Heart right ventricle (tissue), 16 donors: ENCODE measurements around the gene BFSP1. TPM values are rescaled to one million over a fixed set of nuclear protein-coding genes. Genes with fewer than 3 reads are reported as not detected.

Source experiments
- ATAC-seq, 8 donors: fragments of 200-7000 bp; cut with Tn5 transposase; one replicate each; pipeline ENCODE4 v1.9.1; 2020; ENCODE audit warnings: mild to moderate bottlenecking in 8 of 8, moderate library complexity in 8 of 8, moderate number of reproducible peaks in 1 of 8
- DNase-seq, 2 donors: peaks; one replicate each; pipeline ENCODE4 v3.0.0-alpha.2; 2020
- H3K27ac ChIP-seq, 10 donors: fragments of 200-600 bp; sonication (generic) in 2 of 10; one replicate each; pipeline versions ENCODE4 v1.5.0 to v1.8.0; 2020 to 2022; ENCODE audit warnings: mild to moderate bottlenecking in 3 of 10
- H3K27me3 ChIP-seq, 7 donors: fragments of 200-600 bp; one replicate each; pipeline ENCODE4 v1.8.0; 2021 to 2022; ENCODE audit warnings: mild to moderate bottlenecking in 2 of 7
- H3K36me3 ChIP-seq, 9 donors: fragments of 200-600 bp; sonication (generic) in 1 of 9; one replicate each; pipeline versions ENCODE4 v1.5.0 to v1.8.0; 2020 to 2022; ENCODE audit warnings: mild to moderate bottlenecking in 2 of 9
- H3K4me1 ChIP-seq, 9 donors: fragments of 200-600 bp; sonication (generic) in 1 of 9; one replicate each; pipeline versions ENCODE4 v1.5.0 to v1.8.0; 2020 to 2022; ENCODE audit warnings: mild to moderate bottlenecking in 4 of 9
- H3K4me3 ChIP-seq, 10 donors: fragments of 200-600 bp; sonication (generic) in 2 of 10; one replicate each; pipeline versions ENCODE4 v1.5.0 to v1.8.0; 2020 to 2022; ENCODE audit warnings: mild to moderate bottlenecking in 7 of 10, moderate library complexity in 2 of 10
- H3K9me3 ChIP-seq, 11 donors: fragments of 200-600 bp in 10 of 11; sonication (generic) in 2 of 11; one replicate each; pipeline versions ENCODE4 v1.5.0 to v1.8.0; 2013 to 2022; ENCODE audit warnings: mild to moderate bottlenecking in 2 of 11, control low read depth in 1 of 11, moderate library complexity in 1 of 11
- WGBS, 2 donors: extraction: QIAGEN DNeasy Blood & Tissue Kit; methylation state at CpG; one replicate each; pipeline ENCODE4 v1.1.7; 2013; ENCODE audit warnings: inconsistent platforms in 1 of 2; 5-methylcytosine and 5-hydroxymethylcytosine counted together
- intact Hi-C, 10 donors: fragments of 100-400 bp; cut with DNase I; formaldehyde crosslinking; loops; one replicate each; pipeline versions ENCODE4 v1.11.1 to v1.14.2; 2022
- polyA plus RNA-seq, 2 donors: library from polyadenylated mRNA; stranded (reverse); fragments of 200-250 nt; gene quantifications; one replicate each; pipeline ENCODE4 v1.2.3, GENCODE V29; 2013
- total RNA-seq, 10 donors: library from RNA; stranded (reverse); fragmentation: NEBNext Ultra II Directional in 3 of 10; extraction: Animal tissue kit (Norgen Biotek cat#: 25700) in 3 of 10; gene quantifications; one replicate each; pipeline versions ENCODE4 v1.2.1 to v1.2.4, GENCODE V29; 2021 to 2023
- TF ChIP-seq, protein P1 (sequence below), 9 donors: fragments of 200-600 bp; sonication (generic) in 2 of 9; IDR thresholded peaks; one replicate each; pipeline versions ENCODE4 v1.5.0 to v1.8.0; 2021 to 2022; ENCODE audit warnings: antibody characterized with exemption in 9 of 9, mild to moderate bottlenecking in 5 of 9, moderate library complexity in 1 of 9
- donor health status: Arrhythmogenic right ventricular cardiomyopathy.
- donor health status: ischemic (EF 13 %, LVEDD 7.1; RV severe dilation, severe dysfunction).
- donor health status: healthy with polysubstance abuse.
- donor health status: DM: no; HTN: yes; CAD: no.
- donor health status: DM: no; HTN: no; CAD: no.
- donor health status: ischemic (EF 25% LVEDD 6.9; RV normal size, moderate dysfunction).
- donor health status: ischemic (EF 25% LVEDD 5.7; RV mildly dilated, moderate dysfunction).
- donor health status: healthy.
- donor health status: DM: yes; HTN: yes; CAD: no.
- donor health status: Ischemic cardiomyopathy.
- donor health status: ischemic (EF 35%, LVEDD 5.7; RV mildly dilated, moderate dysfunction).
- donor health status: nonischemic (EF 11% LVEDD 7.7; RV severe dilation, severe dysfunction).
- donor health status: DM: yes; HTN: yes; CAD: no.
- donor health status: PGD.
- donor health status: ischemic (EF 29% LVEDD 5.4; RV normal size, mild dysfunction).
- donor health status: nonischemic (EF 23%, LVEDD 6.1; RV moderate dilation, normal function).

BFSP1 gene
- total and polyA plus RNA-seq, 12 donors = 0.19 to 1.9 (median 0.61) TPM

DNA sequence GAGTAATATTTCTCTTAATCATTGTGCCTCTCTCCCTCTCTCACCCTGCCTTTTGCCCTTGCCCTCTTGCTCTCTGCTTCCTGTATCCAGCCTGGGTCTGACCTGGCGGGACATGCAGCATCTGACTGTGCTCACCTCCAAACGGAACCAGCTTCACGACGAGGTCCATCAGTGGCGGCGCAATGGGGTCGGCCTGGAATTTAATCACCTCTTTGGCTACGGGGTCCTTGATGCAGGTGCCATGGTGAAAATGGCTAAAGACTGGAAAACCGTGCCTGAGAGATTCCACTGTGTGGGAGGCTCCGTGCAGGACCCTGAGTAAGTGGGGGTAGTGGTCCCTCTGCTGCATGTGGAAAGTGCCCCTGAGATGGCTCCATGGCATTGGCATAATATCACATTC lies 65.9 kb downstream of the BFSP1 start:
- WGBS, 2 donors = 88 to 89% methylated on average over 10 of the region's 10 CpGs
- TF ChIP-seq, protein P1, sequence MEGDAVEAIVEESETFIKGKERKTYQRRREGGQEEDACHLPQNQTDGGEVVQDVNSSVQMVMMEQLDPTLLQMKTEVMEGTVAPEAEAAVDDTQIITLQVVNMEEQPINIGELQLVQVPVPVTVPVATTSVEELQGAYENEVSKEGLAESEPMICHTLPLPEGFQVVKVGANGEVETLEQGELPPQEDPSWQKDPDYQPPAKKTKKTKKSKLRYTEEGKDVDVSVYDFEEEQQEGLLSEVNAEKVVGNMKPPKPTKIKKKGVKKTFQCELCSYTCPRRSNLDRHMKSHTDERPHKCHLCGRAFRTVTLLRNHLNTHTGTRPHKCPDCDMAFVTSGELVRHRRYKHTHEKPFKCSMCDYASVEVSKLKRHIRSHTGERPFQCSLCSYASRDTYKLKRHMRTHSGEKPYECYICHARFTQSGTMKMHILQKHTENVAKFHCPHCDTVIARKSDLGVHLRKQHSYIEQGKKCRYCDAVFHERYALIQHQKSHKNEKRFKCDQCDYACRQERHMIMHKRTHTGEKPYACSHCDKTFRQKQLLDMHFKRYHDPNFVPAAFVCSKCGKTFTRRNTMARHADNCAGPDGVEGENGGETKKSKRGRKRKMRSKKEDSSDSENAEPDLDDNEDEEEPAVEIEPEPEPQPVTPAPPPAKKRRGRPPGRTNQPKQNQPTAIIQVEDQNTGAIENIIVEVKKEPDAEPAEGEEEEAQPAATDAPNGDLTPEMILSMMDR (IDR thresholded peaks at IDR 0.05) = no peak
- no peak for ATAC-seq
- H3K36me3 ChIP-seq = no peaks in the 10 kb centered on the region
- H3K27ac ChIP-seq = no peak overlapping the region
- no peaks in the 10 kb centered on the region for H3K27me3 ChIP-seq
- H3K4me1 ChIP-seq = no peaks in the 10 kb centered on the region
- DNase-seq = no peak
- intact Hi-C loops = no loop called here
- H3K4me3 ChIP-seq = no peak overlapping the region
- no peaks in the 10 kb centered on the region for H3K9me3 ChIP-seq

DNA sequence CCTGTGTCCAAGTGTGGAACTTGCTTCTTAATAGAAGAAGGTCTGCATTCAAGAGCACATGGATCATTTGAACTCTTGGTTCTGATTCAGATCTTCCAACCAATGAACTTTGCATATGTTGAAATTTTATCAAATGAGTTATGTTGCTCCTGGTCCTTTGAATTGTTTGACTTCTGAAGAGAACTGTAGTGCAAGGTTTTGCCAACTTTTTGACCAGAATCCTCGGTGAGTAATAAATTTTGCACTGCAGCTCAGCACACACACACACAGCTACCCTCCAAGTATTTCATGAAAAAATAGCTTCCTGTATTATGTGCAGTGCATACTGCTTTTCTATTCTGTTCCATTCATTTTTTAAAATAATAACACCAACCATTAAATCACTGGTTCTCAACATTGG lies 67.5 kb downstream of the BFSP1 start:
- H3K4me1 ChIP-seq = no peaks in the 10 kb centered on the region
- TF ChIP-seq, protein P1 (IDR thresholded peaks at IDR 0.05) = no peak
- no peak overlapping the region for H3K27ac ChIP-seq
- peaks cover 0 to 3% (median 0%) of the 10 kb centered on the region in 7 donors for H3K27me3 ChIP-seq
- no peak overlapping the region for H3K4me3 ChIP-seq
- no peaks in the 10 kb centered on the region for H3K36me3 ChIP-seq
- DNase-seq (no peak), ATAC-seq (no peak)
- H3K9me3 ChIP-seq = no peaks in the 10 kb centered on the region
- intact Hi-C loops = no loop called here
- 71 to 88% methylated on average over 1 of the region's 1 CpG for WGBS, 2 donors

DNA sequence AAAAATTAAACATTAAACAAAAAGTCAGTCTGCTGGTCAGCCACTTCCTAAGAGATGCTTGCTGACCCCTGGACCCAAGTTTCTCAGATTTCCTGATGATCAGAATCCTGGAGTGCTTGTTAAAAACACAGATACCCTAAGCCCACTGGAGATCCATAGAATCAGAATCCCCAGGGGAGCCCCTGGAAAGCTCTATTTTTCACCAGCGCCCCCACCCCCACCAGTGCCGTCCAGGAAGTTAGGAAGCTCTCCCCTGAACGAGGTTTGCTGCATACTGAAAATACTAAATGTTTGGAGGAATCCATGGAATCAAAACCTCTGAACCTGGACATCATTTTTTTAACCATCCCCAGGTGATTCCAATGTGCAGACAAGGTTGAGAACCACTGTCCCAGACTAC lies 69.2 kb downstream of the BFSP1 start:
- no peak for DNase-seq
- intact Hi-C loops = no loop called here
- no peaks in the 10 kb centered on the region for H3K4me1 ChIP-seq
- H3K4me3 ChIP-seq = no peak overlapping the region
- TF ChIP-seq, protein P1 (IDR thresholded peaks at IDR 0.05) = no peak
- no peak overlapping the region for H3K27ac ChIP-seq
- no peaks in the 10 kb centered on the region for H3K36me3 ChIP-seq
- H3K9me3 ChIP-seq = no peaks in the 10 kb centered on the region
- peaks cover 0 to 3% (median 0%) of the 10 kb centered on the region in 7 donors for H3K27me3 ChIP-seq
- ATAC-seq = no peak
- WGBS, 2 donors = 60% methylated on average over 3 of the region's 3 CpGs

DNA sequence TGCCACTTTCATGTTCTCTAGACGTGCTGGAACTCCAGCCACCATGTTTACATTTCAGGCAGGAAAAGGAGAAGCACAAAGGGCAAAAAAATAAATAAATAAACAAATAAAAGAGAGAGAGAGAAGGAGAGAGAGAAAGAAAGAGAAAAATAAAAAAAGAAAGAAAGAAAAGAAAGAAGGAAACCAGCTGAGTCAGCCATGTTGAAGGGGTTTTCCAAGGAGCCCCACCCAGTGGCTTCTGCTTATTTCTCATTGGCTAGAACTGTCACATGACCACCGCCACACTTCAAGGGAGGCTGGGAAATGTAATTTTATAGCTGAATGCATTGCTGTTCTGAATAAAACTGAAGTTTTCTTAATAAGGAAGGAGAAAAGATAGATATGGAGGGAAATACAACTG lies 71.1 kb downstream of the BFSP1 start:
- H3K4me3 ChIP-seq = no peak overlapping the region
- WGBS, 2 donors = 83 to 86% methylated on average over 2 of the region's 2 CpGs
- no peaks in the 10 kb centered on the region for H3K36me3 ChIP-seq
- no peaks in the 10 kb centered on the region for H3K4me1 ChIP-seq
- peaks cover 0 to 20% (median 14%) of the 10 kb centered on the region in 7 donors for H3K27me3 ChIP-seq
- H3K27ac ChIP-seq = no peak overlapping the region
- ATAC-seq (no peak), DNase-seq (no peak)
- no peaks in the 10 kb centered on the region for H3K9me3 ChIP-seq
- intact Hi-C loops = no loop called here
- TF ChIP-seq, protein P1 (IDR thresholded peaks at IDR 0.05) = no peak
